GM12801 (cell line): Measurements from ENCODE around the gene SLC25A46.

Experiments
- TF ChIP-seq, protein P1 (sequence below): IDR thresholded peaks from one replicate; pipeline ENCODE4 v1.5.1; 2011; ENCODE audit warnings: control low read depth; ENCODE audit not compliant: insufficient read length; ENCODE audit errors: extremely low read depth

The SLC25A46 gene

DNA sequence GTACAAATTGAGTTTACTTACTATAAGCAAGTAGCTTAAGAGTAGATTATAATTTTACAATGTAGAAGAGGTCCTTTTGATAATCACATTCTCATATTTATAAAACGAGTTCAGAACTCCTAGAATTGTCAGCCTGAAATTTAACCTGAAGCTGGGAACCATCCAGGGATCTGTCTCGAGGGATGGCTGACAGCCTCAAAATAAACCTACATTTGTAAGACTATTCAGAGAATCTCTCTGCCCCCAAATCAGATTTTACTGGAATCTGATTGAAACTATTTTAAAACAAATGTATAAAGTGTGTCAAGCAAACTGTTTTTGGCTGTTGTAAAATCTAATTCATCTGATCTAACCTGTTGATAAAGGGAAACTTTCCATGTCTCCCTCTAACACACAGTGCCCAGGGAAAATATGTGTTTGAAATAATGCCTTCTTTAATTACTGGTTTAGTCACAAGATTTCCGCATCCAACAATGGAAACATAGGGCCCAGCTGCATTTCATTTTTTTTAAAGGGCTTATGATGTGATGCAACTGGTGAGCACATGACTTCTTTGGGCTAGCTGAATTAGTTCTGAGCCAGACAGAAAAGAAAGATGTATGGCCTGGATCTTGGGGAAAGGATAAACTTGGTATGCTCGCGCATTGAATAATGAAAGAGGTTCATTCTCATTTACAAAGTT is 30.3 kb downstream of the SLC25A46 start:
- TF ChIP-seq, protein P1, sequence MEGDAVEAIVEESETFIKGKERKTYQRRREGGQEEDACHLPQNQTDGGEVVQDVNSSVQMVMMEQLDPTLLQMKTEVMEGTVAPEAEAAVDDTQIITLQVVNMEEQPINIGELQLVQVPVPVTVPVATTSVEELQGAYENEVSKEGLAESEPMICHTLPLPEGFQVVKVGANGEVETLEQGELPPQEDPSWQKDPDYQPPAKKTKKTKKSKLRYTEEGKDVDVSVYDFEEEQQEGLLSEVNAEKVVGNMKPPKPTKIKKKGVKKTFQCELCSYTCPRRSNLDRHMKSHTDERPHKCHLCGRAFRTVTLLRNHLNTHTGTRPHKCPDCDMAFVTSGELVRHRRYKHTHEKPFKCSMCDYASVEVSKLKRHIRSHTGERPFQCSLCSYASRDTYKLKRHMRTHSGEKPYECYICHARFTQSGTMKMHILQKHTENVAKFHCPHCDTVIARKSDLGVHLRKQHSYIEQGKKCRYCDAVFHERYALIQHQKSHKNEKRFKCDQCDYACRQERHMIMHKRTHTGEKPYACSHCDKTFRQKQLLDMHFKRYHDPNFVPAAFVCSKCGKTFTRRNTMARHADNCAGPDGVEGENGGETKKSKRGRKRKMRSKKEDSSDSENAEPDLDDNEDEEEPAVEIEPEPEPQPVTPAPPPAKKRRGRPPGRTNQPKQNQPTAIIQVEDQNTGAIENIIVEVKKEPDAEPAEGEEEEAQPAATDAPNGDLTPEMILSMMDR, result no peak

DNA sequence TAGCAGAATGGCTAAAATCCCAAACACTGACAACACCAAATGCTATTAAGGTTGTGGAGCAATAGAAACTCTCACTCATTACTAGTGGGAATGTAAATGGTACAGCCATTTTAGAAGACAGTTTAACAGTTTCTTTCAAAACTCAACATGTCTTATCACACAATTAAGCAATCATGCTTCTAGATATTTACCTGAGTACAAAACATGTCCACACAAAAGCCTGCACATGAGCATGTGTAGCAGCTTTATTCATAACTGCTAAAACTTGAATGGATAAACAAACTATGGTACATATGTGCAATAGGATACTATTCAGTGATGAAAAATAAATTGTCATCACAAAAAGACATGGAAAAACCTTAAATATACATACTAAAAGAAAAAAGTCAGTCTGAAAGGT is 31.5 kb downstream of the SLC25A46 start:
- TF ChIP-seq, protein P1, result no peak

DNA sequence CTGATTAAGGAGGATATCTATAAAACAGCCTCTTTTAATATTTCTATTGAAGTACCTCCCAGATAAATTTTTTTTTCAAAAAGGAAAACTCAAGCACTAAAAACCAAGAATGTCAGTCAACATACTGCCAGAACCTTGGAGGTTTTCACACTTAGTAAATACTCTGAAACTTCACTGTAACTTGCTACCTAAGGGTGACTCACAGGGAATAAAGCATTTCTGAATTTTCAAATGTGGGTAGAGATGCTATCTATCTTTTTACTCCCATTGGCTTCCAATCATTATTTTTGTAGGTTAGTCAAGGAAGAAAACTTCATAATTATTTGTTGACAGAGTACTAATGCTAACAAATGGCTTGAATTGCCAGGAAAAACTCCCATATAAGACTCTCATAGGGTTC is 46.1 kb downstream of the SLC25A46 start:
- TF ChIP-seq, protein P1, result no peak

DNA sequence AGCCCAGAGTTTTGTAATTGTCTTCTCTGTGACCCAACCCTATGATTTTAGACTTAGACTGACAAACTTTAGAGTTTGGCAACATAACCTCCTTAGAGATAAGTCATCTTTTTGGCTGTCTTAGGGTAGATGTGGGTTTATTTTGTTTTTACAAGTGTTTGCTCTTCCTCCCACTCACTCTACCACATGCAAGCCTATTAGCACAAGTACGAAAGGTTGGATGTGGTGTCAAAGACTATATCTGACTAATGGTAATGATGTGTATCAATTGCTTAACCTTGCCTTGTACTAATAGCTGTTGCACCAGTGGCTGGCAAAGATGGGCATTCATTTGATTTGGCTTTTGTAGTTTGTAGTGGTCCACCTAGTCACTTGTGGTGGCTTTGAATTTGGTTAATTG is 46.5 kb downstream of the SLC25A46 start:
- TF ChIP-seq, protein P1, result no peak

DNA sequence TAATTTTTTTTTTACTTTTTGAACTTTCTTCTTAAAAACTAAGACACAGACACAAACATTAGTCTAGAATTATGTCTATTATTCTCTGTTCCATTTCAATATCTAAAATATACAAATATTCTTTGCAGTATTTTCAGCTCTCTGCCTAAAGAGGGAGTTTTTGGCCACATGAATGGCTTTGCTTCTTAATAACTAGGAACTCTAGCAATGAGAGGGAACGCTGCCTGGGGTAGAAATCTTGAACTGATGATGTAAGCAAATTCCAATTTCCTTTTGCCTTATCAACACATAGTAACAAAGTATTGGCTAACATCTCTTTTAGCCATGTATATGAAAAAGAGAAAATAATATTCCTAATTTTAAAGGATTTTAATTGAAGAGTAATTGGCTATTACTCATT is 51.9 kb downstream of the SLC25A46 start:
- TF ChIP-seq, protein P1, result no peak

DNA sequence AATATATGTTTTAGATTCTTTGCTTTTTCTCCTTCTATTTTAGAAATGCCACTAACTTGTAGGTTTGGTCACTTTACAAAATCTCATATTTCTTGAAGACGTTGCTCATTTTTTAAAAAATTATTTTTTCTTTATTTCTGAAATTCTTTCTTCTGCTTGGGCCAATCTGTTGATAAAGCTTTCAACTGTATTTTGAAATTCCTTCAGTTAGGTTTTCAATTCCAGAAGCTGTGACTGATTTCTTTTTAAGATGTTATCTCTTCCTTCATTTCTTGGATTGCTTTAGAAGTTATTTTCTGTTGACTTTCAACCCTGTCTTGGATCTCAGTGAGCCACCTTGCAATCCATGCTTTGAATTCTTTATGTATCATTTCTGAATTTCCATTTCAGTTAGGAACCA is 64.2 kb downstream of the SLC25A46 start:
- TF ChIP-seq, protein P1, result no peak

DNA sequence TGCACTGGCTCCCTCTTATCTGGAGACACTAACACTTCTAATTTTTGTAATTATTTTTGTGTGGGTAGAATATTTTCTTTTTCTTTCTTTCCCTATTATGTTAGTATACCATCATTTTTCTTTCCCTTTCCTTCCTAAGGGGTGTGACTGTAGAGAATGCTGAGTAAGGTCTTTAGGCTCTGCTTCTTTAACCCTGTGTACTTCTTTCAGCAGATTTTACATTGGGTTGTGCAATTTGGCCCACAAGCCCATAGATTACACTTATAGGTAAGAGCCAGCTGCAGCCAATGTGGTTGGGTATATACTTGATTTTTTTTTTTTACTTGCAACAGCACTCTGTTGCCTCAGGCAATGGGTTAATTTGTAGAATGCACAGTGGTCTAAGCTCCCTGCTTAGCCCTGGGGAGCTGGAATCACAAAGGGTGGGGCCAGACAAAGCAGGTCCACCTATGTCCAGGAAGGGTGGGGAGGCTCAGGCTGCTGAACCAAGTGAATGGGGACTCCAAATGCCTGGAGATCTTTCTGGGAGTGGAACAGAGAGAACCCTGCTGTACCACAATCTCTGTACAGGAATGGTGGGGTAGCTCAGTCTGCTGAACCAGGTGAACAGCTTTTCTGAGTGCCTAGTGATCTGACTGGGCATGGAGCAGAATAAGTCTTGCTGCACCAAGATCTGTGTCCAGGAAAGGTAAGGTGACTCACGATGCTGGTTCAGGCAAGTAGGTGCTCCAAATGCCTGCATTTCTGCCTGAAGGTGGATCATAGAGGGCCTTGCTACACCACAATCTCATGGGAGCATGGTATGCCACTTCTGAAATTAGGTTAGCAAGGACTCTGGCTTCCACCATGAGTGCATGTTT is 64.9 kb downstream of the SLC25A46 start:
- TF ChIP-seq, protein P1, result no peak
